Nephron (organoid): ENCODE measurements around the gene PERM1.
A peak's percentile ranks its signal among the peaks of the same experiment; 100 is the strongest.
"Not testable (repeated sequence)": the region's sequence is repeated elsewhere in the genome, so short reads cannot be mapped to it uniquely, and the experiment has no call there.

Experiments used
- H3K27ac Mint-ChIP-seq, 3 experiments: 2 replicates each; pipeline ENCODE4 v1.8.0; 2020; ENCODE audit warnings: mixed read lengths in 3 of 3, mild to moderate bottlenecking in 2 of 3, moderate library complexity in 1 of 3
- H3K27me3 Mint-ChIP-seq: 2 replicates; pipeline ENCODE4 v1.8.0; 2021; ENCODE audit warnings: low read depth, mild to moderate bottlenecking, moderate library complexity, mixed read lengths
- H3K36me3 Mint-ChIP-seq: 2 replicates; pipeline ENCODE4 v1.8.0; 2020; ENCODE audit warnings: low read depth, mixed read lengths
- H3K4me1 Mint-ChIP-seq: 2 replicates; pipeline ENCODE4 v1.8.0; 2020; ENCODE audit warnings: mixed read lengths
- H3K4me3 Mint-ChIP-seq, 3 experiments: 2 replicates each; pipeline ENCODE4 v1.8.0; 2020; ENCODE audit warnings: mild to moderate bottlenecking in 3 of 3, mixed read lengths in 3 of 3, moderate library complexity in 2 of 3
- H3K9me3 Mint-ChIP-seq: 2 replicates; pipeline ENCODE4 v1.8.0; 2020; ENCODE audit warnings: mixed read lengths
- TF ChIP-seq, protein P1 (sequence below), 3 experiments: fragments of 200-600 bp; sonication (generic); IDR thresholded peaks; one replicate each; pipeline ENCODE4 v1.5.0; 2021; ENCODE audit warnings: antibody characterized with exemption in 3 of 3; ENCODE audit not compliant: unreplicated experiment in 3 of 3

PERM1 gene

DNA sequence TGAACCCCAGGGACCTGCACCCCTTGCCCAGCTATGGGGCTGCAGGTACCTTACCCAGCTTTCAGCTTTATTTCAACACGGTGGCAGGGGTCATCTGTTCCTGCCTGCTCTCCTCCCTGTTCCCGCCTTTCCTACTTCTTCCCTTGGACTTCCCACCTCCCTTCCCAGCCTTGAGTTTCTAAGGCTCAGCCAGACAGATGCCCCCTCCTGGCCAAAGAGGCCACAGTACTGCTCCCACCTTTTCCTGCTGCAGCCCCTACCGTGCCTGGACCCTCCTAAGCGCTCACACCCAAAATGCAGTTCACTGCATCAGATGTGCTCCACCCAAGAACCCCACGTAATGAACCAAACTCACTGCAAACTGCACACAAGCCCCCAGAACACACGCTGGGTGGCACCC lies 30.5 kb downstream of the PERM1 start:
- TF ChIP-seq, protein P1, sequence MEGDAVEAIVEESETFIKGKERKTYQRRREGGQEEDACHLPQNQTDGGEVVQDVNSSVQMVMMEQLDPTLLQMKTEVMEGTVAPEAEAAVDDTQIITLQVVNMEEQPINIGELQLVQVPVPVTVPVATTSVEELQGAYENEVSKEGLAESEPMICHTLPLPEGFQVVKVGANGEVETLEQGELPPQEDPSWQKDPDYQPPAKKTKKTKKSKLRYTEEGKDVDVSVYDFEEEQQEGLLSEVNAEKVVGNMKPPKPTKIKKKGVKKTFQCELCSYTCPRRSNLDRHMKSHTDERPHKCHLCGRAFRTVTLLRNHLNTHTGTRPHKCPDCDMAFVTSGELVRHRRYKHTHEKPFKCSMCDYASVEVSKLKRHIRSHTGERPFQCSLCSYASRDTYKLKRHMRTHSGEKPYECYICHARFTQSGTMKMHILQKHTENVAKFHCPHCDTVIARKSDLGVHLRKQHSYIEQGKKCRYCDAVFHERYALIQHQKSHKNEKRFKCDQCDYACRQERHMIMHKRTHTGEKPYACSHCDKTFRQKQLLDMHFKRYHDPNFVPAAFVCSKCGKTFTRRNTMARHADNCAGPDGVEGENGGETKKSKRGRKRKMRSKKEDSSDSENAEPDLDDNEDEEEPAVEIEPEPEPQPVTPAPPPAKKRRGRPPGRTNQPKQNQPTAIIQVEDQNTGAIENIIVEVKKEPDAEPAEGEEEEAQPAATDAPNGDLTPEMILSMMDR (IDR thresholded peaks at IDR 0.05; ENCODE audit: unreplicated experiment in 3 of 3) = peak; percentile 24 to 38 (median 27)
- Mint-ChIP-seq H3K27me3 (no peaks in the 10 kb centered on the region), H3K27ac (no peak overlapping the region), H3K36me3 (peaks cover 55% of the 10 kb centered on the region), H3K4me3 (peak overlapping the region in 1 of 3 experiments; percentile 71), H3K9me3 (no peaks in the 10 kb centered on the region), H3K4me1 (peaks cover 5% of the 10 kb centered on the region)

DNA sequence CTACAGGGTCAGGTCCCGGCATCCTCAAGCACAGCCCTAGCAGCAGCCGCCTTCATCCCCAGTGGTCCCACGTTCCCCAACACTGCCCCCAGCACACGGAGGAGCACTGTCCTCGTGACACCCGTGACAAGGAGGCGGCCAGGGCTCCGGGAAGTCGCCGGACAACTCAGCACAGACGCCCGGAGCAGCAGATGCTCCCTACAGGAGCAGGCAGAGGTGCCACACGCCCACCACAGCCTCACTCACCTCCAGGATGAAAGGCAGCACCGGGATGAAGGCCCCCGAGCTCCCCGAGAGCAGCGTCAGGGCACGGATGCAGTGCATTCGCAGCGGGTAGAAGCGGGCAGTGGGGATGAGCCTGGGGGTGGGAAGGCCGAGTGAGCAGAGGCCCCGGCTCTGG lies 31.0 kb downstream of the PERM1 start:
- Mint-ChIP-seq H3K27ac (no peak overlapping the region), H3K27me3 (no peaks in the 10 kb centered on the region), H3K36me3 (peaks cover 57% of the 10 kb centered on the region), H3K9me3 (no peaks in the 10 kb centered on the region), H3K4me3 (no peak overlapping the region), H3K4me1 (peaks cover 5% of the 10 kb centered on the region)
- TF ChIP-seq, protein P1 (IDR thresholded peaks at IDR 0.05; ENCODE audit: unreplicated experiment in 3 of 3) = no peak

DNA sequence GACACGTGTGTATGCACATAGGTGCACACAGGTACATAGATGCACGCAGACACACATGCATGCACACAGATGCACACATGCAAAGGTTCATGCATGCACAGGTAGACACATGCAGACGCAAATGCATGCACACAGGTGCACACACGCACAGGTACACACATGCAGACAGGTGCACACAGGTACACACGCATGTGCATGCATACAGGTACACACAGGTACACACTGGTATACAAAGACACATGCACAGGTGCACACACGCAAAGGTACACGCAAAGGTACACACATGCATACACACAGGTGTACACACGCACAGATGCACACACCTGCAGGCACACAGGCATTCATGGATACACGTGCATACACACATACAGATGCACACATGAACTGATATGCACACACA lies 31.6 kb downstream of the PERM1 start:
- TF ChIP-seq, protein P1 (IDR thresholded peaks at IDR 0.05; ENCODE audit: unreplicated experiment in 3 of 3) = no peak
- Mint-ChIP-seq H3K4me1 (peaks cover 10% of the 10 kb centered on the region), H3K27me3 (no peaks in the 10 kb centered on the region), H3K36me3 (peaks cover 59% of the 10 kb centered on the region), H3K27ac (no peak overlapping the region), H3K4me3 (no peak overlapping the region), H3K9me3 (no peaks in the 10 kb centered on the region)

DNA sequence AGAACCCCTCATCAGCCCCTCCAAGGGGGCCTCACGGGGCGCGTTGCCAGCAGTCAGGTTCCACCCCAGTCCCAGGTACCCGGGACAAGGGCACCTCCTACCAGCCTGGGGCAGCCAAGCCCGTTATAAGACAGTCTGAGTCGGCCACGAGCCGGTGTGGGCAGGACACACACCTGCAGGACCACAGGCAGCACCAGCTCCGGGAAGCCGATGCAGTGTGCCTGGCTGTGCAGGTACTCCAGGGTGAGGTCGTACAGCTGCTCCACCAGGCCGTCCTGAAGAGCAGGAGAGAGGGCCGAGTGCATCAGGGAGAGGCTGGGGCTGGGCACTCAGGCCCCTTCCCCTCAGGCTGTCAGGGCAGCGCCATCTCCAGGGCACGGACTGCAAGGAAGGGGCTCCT lies 33.9 kb downstream of the PERM1 start:
- Mint-ChIP-seq H3K27me3 (peaks cover 3% of the 10 kb centered on the region), H3K36me3 (peaks cover 55% of the 10 kb centered on the region), H3K4me1 (peaks cover 24% of the 10 kb centered on the region), H3K27ac (no peak overlapping the region), H3K4me3 (no peak overlapping the region), H3K9me3 (no peaks in the 10 kb centered on the region)
- TF ChIP-seq, protein P1 (IDR thresholded peaks at IDR 0.05; ENCODE audit: unreplicated experiment in 3 of 3) = no peak

DNA sequence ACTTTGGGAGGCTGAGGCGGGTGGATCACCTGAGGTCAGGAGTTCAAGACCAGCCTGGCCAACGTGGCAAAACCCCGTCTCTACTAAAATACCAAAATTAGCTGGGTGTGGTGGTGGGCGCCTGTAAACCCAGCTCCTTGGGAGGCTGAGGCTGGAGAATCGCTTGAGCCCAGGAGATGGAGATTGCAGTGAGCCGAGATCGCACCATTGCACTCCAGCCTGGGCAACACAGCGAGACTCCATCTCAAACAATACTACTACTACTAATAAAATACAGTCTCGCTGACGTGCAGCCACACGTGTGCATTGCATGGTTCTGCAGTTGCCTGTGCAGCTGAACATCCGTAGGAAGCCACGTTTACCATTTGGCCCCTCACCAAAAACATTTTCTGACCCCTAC lies 35.1 kb downstream of the PERM1 start:
- H3K27me3 Mint-ChIP-seq, H3K9me3 Mint-ChIP-seq, H3K4me3 Mint-ChIP-seq: not testable (repeated sequence)
- Mint-ChIP-seq H3K36me3 (peaks cover 55% of the 10 kb centered on the region), H3K27ac (peak overlapping the region in 2 of 3 experiments; percentile 50 to 54), H3K4me1 (peaks cover 24% of the 10 kb centered on the region)

DNA sequence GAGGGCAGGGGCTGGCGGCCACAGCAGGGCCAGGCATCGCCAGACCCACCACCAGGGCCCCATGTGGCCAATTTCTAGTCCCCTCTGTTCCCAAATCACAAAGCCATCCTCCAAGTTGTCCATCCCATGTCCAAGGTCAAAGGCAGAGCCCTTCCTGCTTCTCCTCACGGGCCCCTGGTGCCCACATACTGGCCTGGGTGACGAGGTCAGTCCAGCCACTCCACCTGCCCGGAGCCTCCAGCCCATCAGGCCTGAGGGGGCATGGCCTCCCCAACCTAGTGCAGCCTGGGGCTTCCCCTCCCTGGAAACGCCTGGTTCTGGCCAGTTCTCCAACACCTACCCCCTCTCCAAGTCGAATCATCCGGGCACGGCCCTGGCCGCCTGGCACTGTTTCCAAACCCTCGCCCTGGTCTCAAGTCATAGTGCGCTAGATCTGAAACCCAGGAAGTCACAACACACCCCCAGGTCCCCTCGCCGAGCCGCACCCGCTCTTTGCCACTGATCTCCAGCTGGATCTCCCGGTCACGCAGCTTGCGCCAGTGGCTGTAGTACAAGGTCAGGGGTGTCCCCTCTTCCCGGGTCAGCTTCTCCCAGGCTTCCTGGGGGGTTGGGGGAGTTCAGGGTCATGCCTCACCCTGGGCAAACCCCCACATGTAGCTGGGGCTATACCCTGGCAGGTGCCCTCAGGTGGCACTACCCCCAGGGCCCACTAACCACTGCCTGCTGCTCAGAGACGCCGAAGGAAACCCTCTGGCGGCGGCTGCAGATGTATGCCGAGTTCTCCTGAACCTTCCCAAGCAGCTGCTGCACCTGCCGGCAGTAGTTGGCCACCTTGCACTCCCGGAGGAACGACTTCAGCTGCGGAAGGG lies 36.0 kb downstream of the PERM1 start:
- TF ChIP-seq, protein P1 (IDR thresholded peaks at IDR 0.05; ENCODE audit: unreplicated experiment in 3 of 3) = no peak
- H3K27ac Mint-ChIP-seq = peak overlapping the region; percentile 74 to 97 (median 93)

More for the DNA sequence above, 36.0 kb downstream of the PERM1 start:
- Mint-ChIP-seq H3K4me1 (peaks cover 24% of the 10 kb centered on the region), H3K27me3 (peaks cover 3% of the 10 kb centered on the region), H3K36me3 (peaks cover 49% of the 10 kb centered on the region), H3K9me3 (no peaks in the 10 kb centered on the region), H3K4me3 (no peak overlapping the region)
